T-helper 2 cell (primary cell): ENCODE data around the gene NAA50.

Experiments used
- DNase-seq, 5 experiments: peaks; one replicate each; pipeline versions ENCODE4 v3.0.0 to v3.0.0-alpha.2; 2012 to 2022
- total RNA-seq, 2 donors: gene quantifications; one replicate each; lab custom pipeline; 2026; lab: John Stamatoyannopoulos, UW

Gene NAA50
- 85.1 to 86.1 reads per million in 2 donors for total RNA-seq

DNA sequence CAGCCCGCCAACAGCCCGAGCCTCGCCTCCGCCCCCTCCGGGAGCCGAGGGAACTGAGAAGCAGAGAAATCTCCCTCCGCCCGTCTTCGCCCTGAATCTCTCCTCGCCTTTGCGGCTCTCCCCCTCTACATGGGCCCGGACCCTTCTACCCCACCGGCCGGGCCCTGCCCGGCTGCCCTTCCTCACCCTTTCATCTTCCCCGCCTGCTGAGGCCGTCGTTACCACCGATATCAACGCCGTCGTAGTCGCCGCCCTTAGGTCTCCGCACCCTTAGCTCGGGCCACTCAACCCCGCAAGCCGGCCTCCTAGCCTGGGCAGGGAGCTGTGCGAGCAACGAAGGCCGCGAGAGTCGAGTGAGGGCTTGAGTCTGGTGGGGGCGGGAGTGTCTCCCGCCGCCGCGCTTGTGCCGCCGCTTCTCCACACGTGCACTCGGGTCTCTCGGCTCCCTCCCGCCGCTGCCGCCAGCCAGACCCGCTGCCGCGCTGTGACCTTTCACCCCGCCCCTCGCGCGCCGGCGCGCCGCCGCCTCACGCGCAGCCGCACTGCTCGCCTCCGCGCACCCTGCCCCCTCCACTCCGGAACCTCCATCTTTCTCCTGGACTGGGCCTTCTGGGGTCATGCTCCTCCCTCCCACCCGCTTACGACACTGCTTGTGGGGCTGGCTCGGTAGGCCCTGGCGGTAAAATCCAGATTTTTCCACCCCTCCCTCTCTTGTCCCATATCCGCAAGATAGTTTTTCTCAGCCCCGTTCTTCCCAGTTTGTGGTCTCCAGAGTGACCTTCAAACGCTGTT is at the start of gene NAA50:
TSS of gene NAA50 (minus strand) at position 494 of the 792 bp plus-strand sequence. CDS start at position 194, 300 bp downstream.
- DNase-seq = peak; percentile 87 to 97 (median 90)

DNA sequence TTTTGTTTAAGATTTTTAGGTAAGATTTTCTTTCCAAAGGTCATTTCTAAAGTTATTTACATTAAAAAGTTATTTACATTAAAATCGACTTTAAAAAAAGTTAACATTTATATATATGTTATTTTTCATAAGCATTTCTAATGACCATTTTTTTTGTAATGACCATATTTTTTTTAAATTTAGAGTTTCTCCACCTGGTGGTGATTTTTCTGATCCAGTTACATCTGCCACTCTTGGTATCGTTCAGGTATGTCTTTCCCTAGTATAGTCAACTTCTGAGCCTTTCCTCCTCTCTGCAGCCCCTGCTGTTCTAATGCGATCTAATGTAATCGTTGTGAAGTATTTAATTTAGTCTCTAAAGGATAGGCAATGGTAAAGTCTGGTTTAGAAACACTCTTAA is 49.6 kb upstream of the NAA50 start:
- no peak for DNase-seq

DNA sequence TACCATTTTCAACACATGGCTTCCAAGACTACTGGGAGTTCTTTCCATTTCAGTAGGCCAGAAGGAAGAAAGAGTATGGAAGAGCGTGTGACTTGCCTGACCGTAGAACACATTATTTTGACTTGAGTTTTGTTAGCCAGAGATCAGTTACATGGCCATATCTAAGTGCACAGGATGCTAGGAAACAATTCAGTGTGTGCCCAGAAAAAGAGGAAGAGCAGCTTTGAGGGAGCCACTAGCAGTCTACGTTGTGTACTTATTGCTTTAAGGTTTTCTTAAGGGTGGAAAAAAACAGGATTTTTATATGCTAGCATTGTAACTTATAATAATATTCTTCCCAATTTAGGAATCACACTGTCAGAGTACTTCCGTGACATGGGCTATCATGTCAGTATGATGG is 48.5 kb upstream of the NAA50 start:
- DNase-seq = no peak

DNA sequence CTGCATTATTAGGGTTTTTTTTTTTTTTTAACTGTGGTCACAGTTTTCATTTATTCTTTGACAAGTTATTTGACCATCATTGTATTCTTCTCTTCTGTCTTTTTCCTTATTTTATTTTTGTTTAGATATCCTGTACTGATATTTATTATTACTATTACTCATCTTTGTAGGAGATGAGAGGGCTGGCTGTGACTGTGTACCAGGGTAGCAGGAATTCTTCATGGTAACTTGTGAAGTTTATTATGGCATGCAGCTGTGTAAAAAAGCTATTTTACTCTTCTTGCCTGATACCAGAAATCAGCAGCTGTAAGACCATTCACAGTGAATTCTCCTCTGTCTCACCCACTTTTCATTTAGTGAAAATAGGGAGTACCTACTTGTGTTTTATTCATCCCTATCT is 45.3 kb upstream of the NAA50 start:
- DNase-seq = no peak

DNA sequence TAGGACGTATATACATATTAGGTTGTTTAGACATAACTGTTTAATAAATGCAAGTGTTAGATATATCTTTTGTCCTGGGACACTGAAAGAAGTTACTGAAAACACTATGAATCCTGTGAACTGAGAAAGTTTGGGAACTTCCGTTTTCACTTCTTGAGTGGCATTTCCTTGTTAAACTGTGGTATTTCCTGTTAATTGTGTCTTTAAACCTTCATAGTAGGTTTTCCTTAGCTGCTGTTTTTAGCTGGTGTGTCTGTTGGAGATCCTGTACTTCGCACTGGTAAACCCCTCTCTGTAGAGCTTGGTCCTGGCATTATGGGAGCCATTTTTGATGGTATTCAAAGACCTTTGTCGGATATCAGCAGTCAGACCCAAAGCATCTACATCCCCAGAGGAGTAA is 37.9 kb upstream of the NAA50 start:
- DNase-seq = no peak

DNA sequence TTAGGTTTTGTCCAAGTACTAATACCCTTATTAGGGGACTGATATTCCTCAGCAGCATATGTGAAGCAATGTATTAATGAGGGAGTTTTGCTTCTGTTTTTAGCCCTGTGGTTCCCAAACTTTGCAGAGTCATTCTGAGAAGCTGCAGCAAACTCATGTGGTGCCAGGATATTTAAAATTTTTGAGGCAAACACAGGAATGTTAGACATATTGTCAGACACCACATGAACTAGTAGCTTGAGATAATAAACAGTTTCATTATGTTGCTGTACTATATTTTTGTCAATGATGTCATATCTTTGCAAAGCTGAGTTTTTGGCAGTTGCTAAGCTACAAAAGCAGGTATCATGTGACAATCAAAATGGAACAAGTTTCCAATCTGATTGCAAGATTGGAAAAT is 37.4 kb upstream of the NAA50 start:
- DNase-seq = peak in 1 of 5 experiments; percentile 5

DNA sequence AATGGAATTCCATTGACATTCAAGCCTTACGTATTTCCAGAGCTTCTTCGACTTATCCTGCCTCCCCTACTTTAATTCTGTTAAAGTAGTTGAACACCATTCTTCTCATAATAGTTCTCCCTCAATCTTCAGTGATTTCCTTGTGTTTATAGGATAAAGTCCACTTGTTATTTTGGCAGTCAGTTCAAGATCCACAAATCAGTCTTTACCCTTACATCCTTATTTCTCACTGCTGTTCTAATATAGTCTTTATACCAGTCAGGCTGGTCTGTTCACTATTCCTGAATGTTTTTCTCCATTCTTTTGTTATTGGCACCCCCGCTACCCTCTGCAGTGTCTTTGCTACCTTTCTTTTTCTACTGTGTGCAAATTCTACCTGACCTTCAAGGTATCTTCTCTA is 30.5 kb upstream of the NAA50 start:
- no peak for DNase-seq

DNA sequence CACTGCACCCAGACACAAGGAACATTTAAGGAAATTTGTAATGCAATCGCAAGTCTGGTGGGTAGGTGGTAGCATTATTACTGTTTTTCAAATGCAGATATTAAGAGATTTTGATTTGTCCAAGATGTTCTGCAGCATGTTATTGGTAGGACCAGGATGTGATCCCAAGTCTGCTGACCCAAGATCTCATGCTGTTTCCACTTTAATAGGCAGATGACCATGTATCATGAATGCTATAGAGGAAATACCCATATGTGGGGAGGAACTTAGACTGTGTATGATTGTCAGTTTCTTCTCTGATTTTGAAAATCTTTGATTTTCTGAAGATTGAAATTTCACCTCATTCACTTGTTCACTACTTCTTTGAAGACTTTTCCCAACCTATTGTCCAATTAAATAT is 29.5 kb upstream of the NAA50 start:
- DNase-seq = no peak

DNA sequence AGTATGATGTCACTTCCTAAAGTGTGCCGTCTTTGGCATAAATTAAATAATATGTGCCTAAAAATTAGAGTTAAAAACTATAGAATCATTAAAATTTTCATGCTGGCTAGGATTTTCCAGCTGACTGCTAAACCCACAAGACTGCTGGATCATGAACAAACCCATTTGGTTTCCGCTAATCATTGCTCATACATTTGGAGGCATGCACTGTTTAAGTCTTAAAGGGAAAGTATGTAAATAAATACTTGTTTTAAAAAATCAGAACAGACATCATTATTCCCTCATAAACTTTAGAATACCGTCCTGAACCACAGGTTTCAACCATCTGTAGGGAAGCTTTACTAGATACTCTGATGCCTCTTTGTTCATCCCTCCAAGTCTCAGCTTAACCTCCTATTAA is 27.3 kb upstream of the NAA50 start:
- DNase-seq = no peak

DNA sequence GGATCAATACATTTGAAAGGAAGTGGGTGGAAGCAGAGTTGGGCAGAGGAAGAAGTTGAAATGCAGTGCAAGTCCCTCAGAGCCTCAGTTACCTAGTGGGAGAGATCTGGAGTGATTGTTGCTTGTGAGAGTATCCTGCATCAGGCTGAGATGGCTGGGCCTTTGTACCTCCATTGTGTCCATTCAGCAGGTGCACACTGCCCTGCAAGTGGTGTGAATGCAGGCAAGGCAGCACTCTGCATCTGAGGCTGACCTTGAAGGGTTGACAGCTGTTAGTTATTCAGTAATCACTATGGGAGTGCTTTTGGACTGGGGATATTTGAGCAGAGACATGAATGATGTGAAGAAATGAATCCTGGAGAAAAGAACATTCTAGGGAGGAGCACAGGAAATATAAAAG is 25.9 kb upstream of the NAA50 start:
- no peak for DNase-seq

DNA sequence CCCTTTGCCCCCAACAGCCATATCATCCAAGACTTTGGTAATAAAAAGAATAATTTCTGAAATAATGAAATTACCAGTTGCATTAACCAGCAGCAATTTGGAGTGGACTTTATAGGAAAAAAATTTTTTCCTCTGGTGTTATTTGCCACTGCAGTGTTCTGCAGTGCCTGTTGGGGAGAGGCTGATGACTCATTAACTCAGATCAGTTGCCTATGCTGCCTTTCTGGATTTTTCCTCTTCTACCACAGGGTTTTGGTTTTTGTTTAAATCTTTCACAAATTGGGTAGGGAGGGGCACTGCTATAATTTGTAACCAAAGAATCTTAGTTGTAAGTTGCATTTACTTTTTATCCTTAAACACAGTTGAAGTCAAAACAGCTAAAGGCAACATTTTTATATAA is 23.5 kb upstream of the NAA50 start:
- peak in 1 of 5 experiments; percentile 18 for DNase-seq

DNA sequence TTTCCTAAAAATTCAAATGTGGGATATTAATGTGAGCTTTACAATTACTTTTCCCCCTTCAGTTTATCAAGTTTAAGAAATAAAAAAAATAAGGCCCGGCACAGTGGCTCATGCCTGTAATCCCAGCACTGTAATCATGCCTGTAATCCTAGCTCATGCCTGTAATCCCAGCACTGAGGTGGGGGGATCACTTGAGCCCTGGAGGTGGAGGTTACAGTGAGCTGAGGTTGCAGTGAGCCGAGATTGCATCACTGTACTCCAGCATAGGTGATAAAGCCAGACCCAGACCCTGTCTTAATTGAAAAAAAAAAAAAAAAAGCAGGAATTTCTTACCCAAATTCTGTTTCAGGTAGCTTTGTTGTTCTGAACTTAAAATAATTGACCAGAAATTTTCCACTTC is 18.6 kb upstream of the NAA50 start:
- no peak for DNase-seq

DNA sequence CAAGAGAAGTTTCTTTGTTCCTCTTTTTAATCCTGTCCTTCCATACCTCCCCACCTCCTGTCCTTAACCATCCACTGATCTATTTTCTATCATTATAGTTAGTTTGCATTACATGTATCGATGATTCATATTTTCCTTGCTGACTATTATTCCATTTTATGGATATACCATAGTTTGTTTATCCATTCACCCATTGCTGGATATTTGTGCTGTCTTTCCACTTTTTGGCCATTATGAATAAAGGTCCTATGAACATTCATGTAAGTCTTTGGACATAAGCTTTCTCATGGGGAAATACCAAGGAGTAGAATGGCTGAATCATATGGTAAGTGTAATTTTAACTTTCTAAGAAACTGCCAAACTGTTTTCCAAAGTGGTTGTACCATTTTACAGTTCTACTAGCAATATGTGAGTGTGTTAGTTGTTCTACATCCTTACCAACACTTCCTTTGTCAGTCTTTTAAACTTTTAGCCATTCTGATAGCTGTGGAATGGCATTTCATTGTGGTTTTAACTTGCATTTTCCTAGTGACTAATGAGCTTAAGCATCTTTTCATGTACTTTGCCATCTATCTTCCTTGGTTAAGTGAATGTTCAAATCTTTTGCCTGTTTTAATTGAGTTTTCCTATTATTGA is 12.5 kb upstream of the NAA50 start:
- no peak for DNase-seq

DNA sequence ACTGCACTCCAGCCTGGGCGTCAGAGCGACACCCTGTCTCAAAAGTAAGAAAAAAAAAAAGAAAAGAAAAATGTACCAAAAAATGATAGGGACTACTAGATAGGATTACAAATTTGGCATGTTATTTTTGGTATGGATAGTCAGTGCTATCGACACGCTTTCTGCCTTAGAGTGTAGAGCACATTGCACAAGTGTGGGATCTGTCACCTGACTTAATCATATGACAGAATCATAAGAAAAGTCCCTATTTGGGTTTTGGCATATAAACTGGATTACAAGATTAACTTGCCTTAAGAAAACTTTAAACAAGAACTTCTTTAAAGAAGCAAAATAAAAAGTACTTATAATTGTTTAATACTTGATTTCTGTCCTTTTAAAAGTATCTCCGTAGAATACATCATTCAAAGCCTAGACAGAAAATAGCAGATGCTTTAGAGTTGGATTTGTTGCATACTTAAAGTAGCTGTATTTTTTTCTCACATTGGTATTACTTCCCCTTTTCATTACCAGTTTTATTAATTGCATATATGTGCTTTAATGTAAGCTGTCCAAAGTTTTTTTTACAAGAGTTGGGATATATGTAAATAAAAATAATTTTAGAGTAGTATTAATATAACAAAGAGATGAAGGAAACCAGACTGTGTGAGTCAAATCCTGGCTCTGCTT is 8.6 kb upstream of the NAA50 start:
- no peak for DNase-seq

DNA sequence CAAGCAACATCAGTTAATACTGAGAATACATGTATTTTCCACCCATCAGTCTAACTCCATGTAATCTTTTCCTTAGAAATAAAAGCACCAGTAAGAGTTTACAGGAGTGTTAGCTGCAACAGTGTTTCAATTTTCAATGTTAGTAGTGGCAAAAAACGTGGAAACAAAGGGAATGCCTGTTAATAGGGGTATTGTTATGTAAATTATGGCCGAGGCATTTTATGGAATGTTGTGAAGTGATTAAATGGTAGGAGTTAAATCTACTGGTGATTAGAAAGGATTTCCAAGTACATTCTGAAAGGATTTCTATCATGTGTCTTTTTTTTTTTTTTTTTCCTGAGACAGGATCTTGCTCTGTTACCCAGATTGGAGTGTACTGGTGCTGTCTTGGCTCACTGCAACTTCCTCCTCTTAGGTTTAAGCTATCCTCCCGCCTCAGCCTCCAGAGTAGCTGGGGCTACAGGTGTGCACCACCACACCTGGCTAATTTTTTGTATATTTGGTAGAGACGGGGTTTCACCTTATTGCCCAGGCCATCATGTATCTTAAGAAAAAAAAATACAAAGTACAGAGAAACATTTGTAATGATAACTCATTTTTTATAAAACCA is 7.4 kb upstream of the NAA50 start:
- no peak for DNase-seq

DNA sequence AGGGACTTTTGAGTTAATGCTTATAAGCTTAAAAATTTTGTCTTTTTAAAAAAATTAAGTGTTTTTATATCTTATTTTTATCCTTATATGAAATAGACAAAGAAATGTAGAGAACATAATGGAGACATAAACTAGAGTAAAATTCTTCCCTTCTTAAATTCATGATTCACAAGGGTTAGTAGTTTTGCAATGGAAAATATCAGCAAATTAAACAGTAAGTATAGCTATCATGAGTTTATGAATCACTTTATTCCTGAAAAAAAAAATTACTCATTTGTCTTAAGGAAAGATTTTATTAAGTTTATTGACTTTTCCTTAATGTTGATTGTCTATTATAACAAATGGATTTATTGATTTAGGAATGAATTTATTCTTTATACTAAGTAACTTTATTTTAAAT is 5.1 kb upstream of the NAA50 start:
- no peak for DNase-seq

DNA sequence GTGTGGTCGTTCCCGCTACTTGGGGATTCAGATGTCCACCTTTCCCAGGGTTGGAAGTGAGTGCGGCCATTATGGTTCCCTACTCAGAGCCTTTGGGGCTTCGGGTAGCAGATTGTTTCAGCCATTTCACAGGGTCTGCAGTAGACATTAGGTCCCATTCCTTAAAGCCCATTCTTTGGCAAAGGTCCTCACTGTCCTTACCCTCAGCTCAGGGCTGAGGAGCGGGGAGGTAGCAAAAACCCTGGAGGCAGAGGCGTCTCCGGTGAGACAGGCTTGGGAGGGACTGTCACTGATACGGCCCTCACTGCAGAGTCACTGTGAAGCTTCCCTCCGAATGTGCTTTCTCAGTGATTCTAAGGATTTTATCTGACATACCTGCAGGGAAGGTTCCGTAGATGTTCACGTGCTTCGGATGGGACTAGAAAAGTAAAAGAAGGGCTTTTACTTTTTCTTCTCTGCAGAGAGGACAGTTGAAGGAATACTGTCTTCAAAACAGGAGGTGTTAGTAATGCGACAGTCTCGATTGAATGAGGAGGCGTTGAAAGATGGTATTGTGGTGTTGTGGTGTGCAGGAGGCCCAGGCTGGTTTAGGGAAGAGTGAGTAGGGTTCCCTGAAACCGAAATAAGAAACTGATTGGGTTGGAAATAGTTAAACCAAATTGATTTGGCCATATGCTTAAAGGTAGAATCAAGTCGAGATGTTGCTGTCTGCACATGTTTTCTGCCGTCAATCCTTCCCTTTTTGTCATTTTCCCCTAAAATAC is 1.4 kb upstream of the NAA50 start:
- DNase-seq = peak in 2 of 5 experiments; percentile 17 to 32

DNA sequence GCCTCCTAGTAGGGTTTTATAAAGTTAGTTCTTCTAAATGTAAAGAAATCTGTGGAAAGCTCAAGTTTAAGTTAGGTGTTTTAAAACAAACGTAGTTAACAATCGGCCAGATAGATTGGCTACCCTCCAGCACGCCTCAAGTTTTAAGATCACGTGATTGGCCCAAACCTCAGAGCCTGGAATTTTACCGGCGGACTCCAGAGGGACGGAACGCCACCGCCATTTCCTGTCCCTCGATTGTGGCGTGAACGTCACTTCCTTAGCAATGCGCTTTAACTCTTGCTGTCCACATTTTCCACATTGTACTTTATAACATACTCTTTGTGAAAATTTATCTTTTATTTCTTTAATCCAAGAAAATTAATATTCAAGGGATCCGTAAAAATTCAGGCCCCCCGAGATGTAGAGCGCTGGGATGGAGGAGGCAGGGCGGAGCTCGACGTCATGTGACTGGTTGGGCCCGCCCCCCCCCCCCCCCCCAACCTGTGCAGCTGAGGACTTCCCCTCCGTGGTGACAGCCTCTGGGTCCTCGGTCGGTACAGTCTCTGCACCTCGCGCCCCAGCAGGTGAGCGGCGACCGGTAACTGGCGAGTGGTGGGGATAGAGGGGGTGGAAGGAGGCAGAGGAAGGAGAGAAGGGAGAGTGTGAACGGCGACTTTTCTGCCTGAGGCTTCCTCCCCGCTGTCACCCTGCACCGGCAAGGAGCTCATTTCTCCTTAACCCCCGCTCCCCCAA is 666 bp upstream of the NAA50 start, which contains the start of gene ATP6V1A:
TSS of gene ATP6V1A (plus strand) at position 488 of the 735 bp plus-strand sequence. CDS start 31,719 bp downstream, outside the sequence.
- peak; percentile 57 to 94 (median 79) for DNase-seq

DNA sequence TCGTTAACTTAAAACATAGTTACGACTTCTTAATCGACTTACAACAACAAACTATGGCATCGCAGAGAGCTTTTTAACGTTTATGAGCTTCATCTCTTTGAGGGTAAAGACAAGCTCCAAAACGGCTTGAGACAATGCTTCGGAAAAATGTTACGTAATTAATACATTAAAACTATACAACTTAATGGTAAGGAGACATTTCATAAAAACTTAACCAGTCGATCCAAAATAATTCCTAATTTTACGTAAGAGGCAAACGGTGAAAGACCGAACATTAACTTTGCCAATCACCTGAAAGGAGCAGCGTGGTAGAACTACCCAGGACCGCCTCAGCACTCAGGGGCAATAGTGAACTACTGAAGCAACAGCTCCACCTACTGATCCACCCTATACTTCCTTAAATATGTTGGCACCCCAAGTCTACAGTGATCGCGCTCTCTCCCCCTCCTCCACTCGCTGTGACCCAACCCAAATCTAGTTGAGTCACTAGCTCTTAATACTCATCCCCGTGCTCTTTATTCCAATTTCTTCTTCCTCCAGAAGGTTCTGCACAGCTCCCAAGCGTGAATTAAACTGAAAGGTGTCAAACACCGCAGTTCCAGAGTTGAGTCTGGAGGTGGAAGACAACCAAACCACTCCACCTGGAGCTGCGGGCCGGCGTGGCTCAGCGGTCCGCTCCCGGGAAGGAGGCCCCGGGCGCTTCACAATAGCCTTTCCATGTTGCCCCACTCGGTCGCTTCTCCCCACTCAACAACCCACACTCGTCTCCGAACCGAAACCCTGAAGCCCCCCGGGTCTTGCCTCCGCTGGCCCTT is 901 bp downstream of the NAA50 start:
- peak; percentile 35 to 94 (median 71) for DNase-seq

DNA sequence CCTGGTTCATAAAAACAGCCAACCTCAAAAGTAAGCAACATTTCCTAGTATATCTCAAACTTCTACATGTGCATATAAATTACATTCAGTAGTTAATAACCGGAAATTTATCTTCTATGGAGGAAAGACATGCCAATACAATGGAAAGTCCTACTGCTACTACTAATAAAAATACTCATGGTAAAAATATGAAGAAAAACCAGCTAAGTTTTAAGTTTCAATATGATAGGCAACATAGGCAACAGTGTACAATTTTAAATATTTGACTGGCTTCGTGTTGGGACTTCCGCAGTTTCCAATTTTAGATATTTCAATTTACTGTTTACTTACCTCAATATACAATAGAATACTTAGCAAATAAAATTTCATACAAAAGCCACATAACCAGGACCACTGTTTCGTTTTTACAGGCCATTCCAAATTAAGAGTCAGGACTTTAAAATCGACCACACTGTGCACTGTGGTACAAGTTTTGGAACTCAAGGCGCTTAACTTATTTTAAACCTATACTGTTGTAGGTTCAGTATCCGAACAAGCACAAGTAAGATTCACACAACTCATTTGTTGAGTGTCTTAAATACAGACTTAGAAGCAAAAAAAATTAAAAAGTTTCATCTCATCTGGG is 2.9 kb downstream of the NAA50 start:
- DNase-seq = peak in 1 of 5 experiments; percentile 46
